K562 (cell line): ENCODE measurements around the gene GP2. TPM values are rescaled to one million over a fixed set of nuclear protein-coding genes. Genes with fewer than 3 reads are reported as not detected.

Experiments used
- ATAC-seq: fragments of 200-7000 bp; cut with Tn5 transposase; 3 replicates; pipeline ENCODE4 v1.9.1; 2020; ENCODE audit warnings: moderate library complexity
- BruUV-seq: library from RNA; stranded (reverse); fragments of 400-500 nt; replicated peaks from 2 replicates; lab custom pipeline; 2021; lab: Mats Ljungman, UMichigan
- CTCF ChIA-PET: fragments of 300-600 bp; formaldehyde crosslinking; extraction: SDS; loops from one replicate; lab custom pipeline; 2021; ENCODE audit warnings: low intra/inter-chr PET ratio; lab: Yijun Ruan, JAX
- POLR2A ChIA-PET: fragments of 300-600, 350-650 bp; sonication (Branson Sonifier 250); formaldehyde crosslinking; extraction: SDS; loops from one replicate; lab custom pipeline; 2021; ENCODE audit warnings: antibody characterized with exemption, inconsistent platforms; lab: Yijun Ruan, JAX
- DNase-seq, 4 experiments: peaks; one replicate each; pipeline versions ENCODE4 v3.0.0 to v3.0.0-alpha.2; 2011 to 2018; ENCODE audit warnings: low spot score in 3 of 4, mixed read lengths in 3 of 4; ENCODE audit errors: extremely low read depth in 1 of 4
- FAIRE-seq: peaks from 2 replicates; lab custom pipeline; 2011; peaks lifted over from hg19 to GRCh38; lab: Jason Lieb, UNC
- H2AFZ ChIP-seq: 2 replicates; pipeline ENCODE4 v1.6.0; 2011; ENCODE audit warnings: low read depth, low read length, control low read depth, inconsistent platforms
- H3K27ac ChIP-seq: fragments of 200-600 bp; 3 replicates; pipeline ENCODE4 v1.8.0; 2011; ENCODE audit warnings: low read depth, mild to moderate bottlenecking, control low read depth, inconsistent platforms, low read length, moderate library complexity, mixed read lengths; ENCODE audit errors: extremely low read depth
- H3K27me3 ChIP-seq, 2 experiments: fragments of 300-600 bp in 1 of 2; 2 replicates in 1 of 2; 3 replicates in 1 of 2; pipeline versions ENCODE4 v1.6.0 to v1.8.0; 2011; ENCODE audit warnings: inconsistent platforms in 2 of 2, low read length in 2 of 2, mild to moderate bottlenecking in 1 of 2, mixed read lengths in 1 of 2, moderate library complexity in 1 of 2; ENCODE audit not compliant: control insufficient read depth in 2 of 2, insufficient read depth in 2 of 2
- H3K36me3 ChIP-seq: fragments of 300-600 bp; 3 replicates; pipeline ENCODE4 v1.8.0; 2011; ENCODE audit warnings: mild to moderate bottlenecking, low read length, inconsistent platforms; ENCODE audit not compliant: control insufficient read depth, insufficient read depth
- H3K4me1 ChIP-seq, 2 experiments: fragments of 200-600 bp in 1 of 2; replicated peaks in 1 of 2; 2 replicates in 1 of 2; 3 replicates in 1 of 2; pipeline versions ENCODE4 v1.5.1 to v1.8.0; 2011; ENCODE audit warnings: inconsistent platforms in 2 of 2, low read length in 2 of 2, mild to moderate bottlenecking in 1 of 2, mixed read lengths in 1 of 2, moderate library complexity in 1 of 2; ENCODE audit not compliant: control insufficient read depth in 2 of 2, insufficient read depth in 2 of 2
- H3K4me2 ChIP-seq: 2 replicates; pipeline ENCODE4 v1.6.1; 2011; ENCODE audit warnings: low read length, control low read depth, inconsistent platforms, mixed read lengths; ENCODE audit not compliant: insufficient read depth
- H3K4me3 ChIP-seq: fragments of 200-600 bp; sonication (generic), shearing (Covaris generic); 2 replicates; pipeline ENCODE4 v1.5.1; 2016; ENCODE audit warnings: control low read depth, inconsistent platforms
- H3K79me2 ChIP-seq: fragments of 200-600 bp; 3 replicates; pipeline ENCODE4 v1.8.0; 2011; ENCODE audit warnings: low read length, inconsistent platforms; ENCODE audit not compliant: control insufficient read depth, insufficient read depth
- H3K9ac ChIP-seq, 2 experiments: 2 replicates each; pipeline versions ENCODE4 v1.6.0 to v1.6.1; 2011; ENCODE audit warnings: low read depth in 2 of 2, low read length in 2 of 2, control low read depth in 1 of 2, inconsistent platforms in 1 of 2, mild to moderate bottlenecking in 1 of 2, mixed read lengths in 1 of 2; ENCODE audit not compliant: insufficient read depth in 1 of 2
- H3K9me1 ChIP-seq: one replicate; pipeline ENCODE4 v1.6.0; 2011; ENCODE audit warnings: inconsistent platforms, mild to moderate bottlenecking, low read length, moderate library complexity; ENCODE audit not compliant: control insufficient read depth, insufficient read depth
- H3K9me3 ChIP-seq: replicated peaks from 2 replicates; pipeline ENCODE4 v1.5.1; 2011; ENCODE audit warnings: low read depth, low read length, inconsistent platforms; ENCODE audit not compliant: control insufficient read depth, insufficient read depth
- H4K20me1 ChIP-seq: replicated peaks from 2 replicates; pipeline ENCODE4 v1.6.1; 2011; ENCODE audit warnings: low read length, inconsistent platforms, mixed read lengths; ENCODE audit not compliant: control insufficient read depth, insufficient read depth
- BCOR ChIP-seq: fragments of 450-650 bp; IDR thresholded peaks from 2 replicates; pipeline ENCODE4 v1.6.1; 2016
- CHCHD3 ChIP-seq: fragments of 250-450 bp; sonication (Bioruptor Pico); IDR thresholded peaks from 2 replicates; pipeline ENCODE4 v2.1.2; 2022; ENCODE audit warnings: mild to moderate bottlenecking
- CREM ChIP-seq: IDR thresholded peaks from 2 replicates; pipeline ENCODE4 v1.6.1; 2014; ENCODE audit warnings: antibody characterized with exemption, low read depth
- ELF2 ChIP-seq: fragments of 250-450 bp; sonication (Bioruptor Pico); IDR thresholded peaks from 2 replicates; pipeline ENCODE4 v1.5.0; 2021; ENCODE audit warnings: mild to moderate bottlenecking
- ETV6 ChIP-seq, 3 experiments: fragments of 150-350 bp in 1 of 3; sonication (generic) in 1 of 3; formaldehyde crosslinking in 1 of 3; IDR thresholded peaks; 2 replicates each; pipeline versions ENCODE4 v1.6.1 to v1.8.0; 2014 to 2022; ENCODE audit warnings: borderline replicate concordance in 2 of 3, low read depth in 2 of 3, antibody characterized with exemption in 1 of 3, low read length in 1 of 3, mild to moderate bottlenecking in 1 of 3, missing genetic modification reagents in 1 of 3
- ILK ChIP-seq: fragments of 450-650 bp; IDR thresholded peaks from 2 replicates; pipeline ENCODE4 v1.6.1; 2016; ENCODE audit warnings: missing genetic modification characterization, low read depth, mild to moderate bottlenecking, missing compliant biosample characterization, moderate library complexity, borderline replicate concordance
- JUNB ChIP-seq: fragments of 450-650 bp; formaldehyde crosslinking; conservative IDR thresholded peaks from 2 replicates; pipeline ENCODE4 v1.4.0; 2020; ENCODE audit warnings: mild to moderate bottlenecking
- NFYB ChIP-seq: IDR thresholded peaks from 2 replicates; pipeline ENCODE4 v1.6.1; 2011; ENCODE audit warnings: mild to moderate bottlenecking, moderate library complexity; ENCODE audit not compliant: insufficient read length; ENCODE audit errors: extremely low read depth
- RBBP5 ChIP-seq: fragments of 200-600 bp; sonication (generic); IDR thresholded peaks from 2 replicates; pipeline ENCODE4 v1.6.1; 2012; ENCODE audit warnings: borderline replicate concordance, mild to moderate bottlenecking, low read length, control low read depth, inconsistent platforms; ENCODE audit not compliant: insufficient read depth, poor library complexity, severe bottlenecking
- SMARCA4 ChIP-seq: fragments of 450-650 bp; IDR thresholded peaks from 2 replicates; pipeline ENCODE4 v1.6.1; 2016
- SMARCB1 ChIP-seq: IDR thresholded peaks from 2 replicates; pipeline ENCODE4 v1.6.1; 2011; ENCODE audit warnings: improper control_type of control experiment, low read depth; ENCODE audit not compliant: insufficient read length
- U2AF2 ChIP-seq: fragments of 200-400 bp; formaldehyde crosslinking; optimal IDR thresholded peaks from 2 replicates; pipeline ENCODE3; 2017; ENCODE audit warnings: low read depth, mild to moderate bottlenecking, low read length
- WGBS: fragments of 100-300 bp; shearing (Covaris generic); methylation state at CpG from one replicate; pipeline ENCODE4 v1.1.6; 2016; ENCODE audit warnings: low coverage, mixed read lengths; ENCODE audit not compliant: insufficient coverage; ENCODE audit errors: missing lambda C conversion rate; 5-methylcytosine and 5-hydroxymethylcytosine counted together
- in situ Hi-C: fragments of 300-500 bp; cut with MboI; formaldehyde crosslinking; loops from 4 replicates; pipeline ENCODE4 v1.15.0; 2018; ENCODE audit warnings: inconsistent platforms, mixed read lengths
- intact Hi-C: fragments of 100-400 bp; cut with micrococcal nuclease; formaldehyde crosslinking; loops from 2 replicates; pipeline ENCODE4 v1.14.2; 2022
- polyA plus RNA-seq, 8 experiments: library from polyadenylated mRNA; depleted of rRNA in 4 of 8; stranded (reverse) in 5 of 8; unstranded in 3 of 8; fragments of >200 nt; fragmentation: Nextera tagmentation in 2 of 8; fragmentation: Illumina TruSeq in 1 of 8; extraction: Ambion mirVana in 2 of 8; extraction: Trizol in 1 of 8; gene quantifications; 2 replicates each; pipeline versions ENCODE4 v1.2.1 to v1.2.3, GENCODE V29; 2011 to 2014; ENCODE audit warnings: inconsistent platforms in 1 of 8, missing spikeins in 1 of 8
- total RNA-seq, 7 experiments: library from RNA; depleted of rRNA in 6 of 7; stranded (reverse); fragments of >200 nt in 6 of 7; fragmentation: Illumina TruSeq in 2 of 7; extraction: Trizol in 2 of 7; gene quantifications; 2 replicates each; pipeline versions ENCODE4 v1.2.1 to v1.2.3, GENCODE V29; 2011 to 2021; ENCODE audit warnings: low replicate concordance in 1 of 7
- TF ChIP-seq, protein P1 (sequence below): sonication (generic); formaldehyde crosslinking; IDR thresholded peaks from 2 replicates; pipeline ENCODE4 v1.8.0; 2023; ENCODE audit warnings: missing genetic modification reagents, mild to moderate bottlenecking, borderline replicate concordance
- TF ChIP-seq, protein P2 (sequence below), 3 experiments: fragments of 200-800 bp in 1 of 3; sonication (Bioruptor generic) in 1 of 3; sonication (generic) in 1 of 3; formaldehyde crosslinking in 1 of 3; IDR thresholded peaks; 2 replicates each; pipeline versions ENCODE4 v1.6.1 to v1.8.0; 2016 to 2022; ENCODE audit warnings: mild to moderate bottlenecking in 2 of 3, missing compliant biosample characterization in 2 of 3, missing genetic modification characterization in 2 of 3, missing genetic modification reagents in 1 of 3
- TF ChIP-seq, protein P3 (sequence below): fragments of 450-650 bp; conservative IDR thresholded peaks from 2 replicates; pipeline ENCODE4 v1.6.1; 2016; ENCODE audit warnings: missing genetic modification characterization, low read depth, mild to moderate bottlenecking, missing compliant biosample characterization, moderate library complexity

GP2 gene
- total and polyA plus RNA-seq, 9 of the 15 experiments (the other 6 are each of a cell fraction or from before 2014, with no cell fraction given): 5.9 TPM; not detected in 8

DNA sequence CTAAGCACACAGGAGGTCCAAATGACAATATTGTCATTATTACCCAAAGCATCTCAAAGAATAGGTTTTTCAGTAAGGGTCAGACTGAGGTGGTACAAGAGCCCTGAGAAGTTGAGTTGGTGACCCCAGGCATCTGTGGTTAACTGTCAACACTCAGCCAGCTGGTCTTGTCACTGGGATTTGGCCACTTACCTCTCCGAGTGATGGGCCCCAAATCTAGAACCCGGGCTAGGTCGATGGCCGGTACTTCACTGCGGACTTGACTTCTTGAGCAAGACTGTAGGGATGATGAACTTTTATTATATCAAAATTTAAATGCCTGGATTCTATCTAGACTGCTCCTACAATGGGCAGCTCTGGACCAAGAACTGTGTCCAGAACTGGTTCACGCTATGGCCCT lies 11.5 kb downstream of the GP2 start:
- Histone ChIP-seq H4K20me1 (peaks cover 3% of the 10 kb centered on the region; the same call in 1 of the 2 replicates), H3K9me1 (no peaks in the 10 kb centered on the region), H3K36me3 (no peaks in the 10 kb centered on the region), H3K4me3 (no peak overlapping the region), H3K27me3 (no peaks in the 10 kb centered on the region), H2AFZ (no peak overlapping the region), H3K4me2 (no peak overlapping the region), H3K27ac (no peak overlapping the region), H3K9ac (no peak overlapping the region), H3K4me1 (no peaks in the 10 kb centered on the region), H3K79me2 (no peaks in the 10 kb centered on the region), H3K9me3 (no peaks in the 10 kb centered on the region)
- in situ Hi-C loops: no loop called here
- no peak for ATAC-seq
- no peak for FAIRE-seq
- BruUV-seq: no TSS peak
- ChIA-PET POLR2A (no interaction called here), CTCF (no interaction called here)
- DNase-seq: no peak
- intact Hi-C loops: no loop called here
- 2% methylated on average over 6 of the region's 6 CpGs for WGBS
- no peak for TF ChIP-seq RBBP5
- no peak for TF ChIP-seq SMARCA4
- TF ChIP-seq ILK: no peak
- no peak for TF ChIP-seq CHCHD3 (CRISPR knock-in tag)
- TF ChIP-seq U2AF2: no peak
- TF ChIP-seq ELF2 (CRISPR knock-in tag): no peak
- TF ChIP-seq, protein P1, sequence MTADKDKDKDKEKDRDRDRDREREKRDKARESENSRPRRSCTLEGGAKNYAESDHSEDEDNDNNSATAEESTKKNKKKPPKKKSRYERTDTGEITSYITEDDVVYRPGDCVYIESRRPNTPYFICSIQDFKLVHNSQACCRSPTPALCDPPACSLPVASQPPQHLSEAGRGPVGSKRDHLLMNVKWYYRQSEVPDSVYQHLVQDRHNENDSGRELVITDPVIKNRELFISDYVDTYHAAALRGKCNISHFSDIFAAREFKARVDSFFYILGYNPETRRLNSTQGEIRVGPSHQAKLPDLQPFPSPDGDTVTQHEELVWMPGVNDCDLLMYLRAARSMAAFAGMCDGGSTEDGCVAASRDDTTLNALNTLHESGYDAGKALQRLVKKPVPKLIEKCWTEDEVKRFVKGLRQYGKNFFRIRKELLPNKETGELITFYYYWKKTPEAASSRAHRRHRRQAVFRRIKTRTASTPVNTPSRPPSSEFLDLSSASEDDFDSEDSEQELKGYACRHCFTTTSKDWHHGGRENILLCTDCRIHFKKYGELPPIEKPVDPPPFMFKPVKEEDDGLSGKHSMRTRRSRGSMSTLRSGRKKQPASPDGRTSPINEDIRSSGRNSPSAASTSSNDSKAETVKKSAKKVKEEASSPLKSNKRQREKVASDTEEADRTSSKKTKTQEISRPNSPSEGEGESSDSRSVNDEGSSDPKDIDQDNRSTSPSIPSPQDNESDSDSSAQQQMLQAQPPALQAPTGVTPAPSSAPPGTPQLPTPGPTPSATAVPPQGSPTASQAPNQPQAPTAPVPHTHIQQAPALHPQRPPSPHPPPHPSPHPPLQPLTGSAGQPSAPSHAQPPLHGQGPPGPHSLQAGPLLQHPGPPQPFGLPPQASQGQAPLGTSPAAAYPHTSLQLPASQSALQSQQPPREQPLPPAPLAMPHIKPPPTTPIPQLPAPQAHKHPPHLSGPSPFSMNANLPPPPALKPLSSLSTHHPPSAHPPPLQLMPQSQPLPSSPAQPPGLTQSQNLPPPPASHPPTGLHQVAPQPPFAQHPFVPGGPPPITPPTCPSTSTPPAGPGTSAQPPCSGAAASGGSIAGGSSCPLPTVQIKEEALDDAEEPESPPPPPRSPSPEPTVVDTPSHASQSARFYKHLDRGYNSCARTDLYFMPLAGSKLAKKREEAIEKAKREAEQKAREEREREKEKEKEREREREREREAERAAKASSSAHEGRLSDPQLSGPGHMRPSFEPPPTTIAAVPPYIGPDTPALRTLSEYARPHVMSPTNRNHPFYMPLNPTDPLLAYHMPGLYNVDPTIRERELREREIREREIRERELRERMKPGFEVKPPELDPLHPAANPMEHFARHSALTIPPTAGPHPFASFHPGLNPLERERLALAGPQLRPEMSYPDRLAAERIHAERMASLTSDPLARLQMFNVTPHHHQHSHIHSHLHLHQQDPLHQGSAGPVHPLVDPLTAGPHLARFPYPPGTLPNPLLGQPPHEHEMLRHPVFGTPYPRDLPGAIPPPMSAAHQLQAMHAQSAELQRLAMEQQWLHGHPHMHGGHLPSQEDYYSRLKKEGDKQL (CRISPR knock-in tag): no peak
- no peak for TF ChIP-seq BCOR
- TF ChIP-seq, protein P2, sequence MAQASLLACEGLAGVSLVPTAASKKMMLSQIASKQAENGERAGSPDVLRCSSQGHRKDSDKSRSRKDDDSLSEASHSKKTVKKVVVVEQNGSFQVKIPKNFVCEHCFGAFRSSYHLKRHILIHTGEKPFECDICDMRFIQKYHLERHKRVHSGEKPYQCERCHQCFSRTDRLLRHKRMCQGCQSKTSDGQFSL (CRISPR knock-in tag; IDR thresholded peaks at IDR 0.05): no peak
- TF ChIP-seq, protein P2 (tag; IDR thresholded peaks at IDR 0.05): no peak
- TF ChIP-seq, protein P3, sequence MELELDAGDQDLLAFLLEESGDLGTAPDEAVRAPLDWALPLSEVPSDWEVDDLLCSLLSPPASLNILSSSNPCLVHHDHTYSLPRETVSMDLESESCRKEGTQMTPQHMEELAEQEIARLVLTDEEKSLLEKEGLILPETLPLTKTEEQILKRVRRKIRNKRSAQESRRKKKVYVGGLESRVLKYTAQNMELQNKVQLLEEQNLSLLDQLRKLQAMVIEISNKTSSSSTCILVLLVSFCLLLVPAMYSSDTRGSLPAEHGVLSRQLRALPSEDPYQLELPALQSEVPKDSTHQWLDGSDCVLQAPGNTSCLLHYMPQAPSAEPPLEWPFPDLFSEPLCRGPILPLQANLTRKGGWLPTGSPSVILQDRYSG: no peak
- no peak for TF ChIP-seq ETV6 (IDR thresholded peaks at IDR 0.05; ENCODE audit: borderline replicate concordance in 1 of 2, low read depth in 2 of 2, low read length in 1 of 2)
- no peak for TF ChIP-seq ETV6 (CRISPR knock-in tag; IDR thresholded peaks at IDR 0.05; ENCODE audit: borderline replicate concordance)
- no peak for TF ChIP-seq CREM
- TF ChIP-seq NFYB: no peak
- TF ChIP-seq SMARCB1: no peak
- TF ChIP-seq JUNB (CRISPR knock-in tag): no peak
